ENCODE results near the gene LRRC59. TPM values are rescaled to one million over a fixed set of nuclear protein-coding genes. Genes with fewer than 3 reads are reported as not detected.

Gene LRRC59
- total RNA-seq, 1 experiment from 2014 or later, result 106 TPM

- no peaks in the 10 kb centered on the region for H3K27me3 Mint-ChIP-seq (ENCODE audit: low read depth)
- H3K4me2 ChIP-seq (ENCODE audit: insufficient read depth, insufficient read length, low read length), result no peak overlapping the region
Measured at GRCh38 chr17:50364715-50365114, 32.6 kb downstream of the LRRC59 start.

More at GRCh38 chr17:50364715-50365114, 32.6 kb downstream of the LRRC59 start:
- Histone ChIP-seq H3K4me1 (ENCODE audit: insufficient read depth, low read length) (peaks cover 2% of the 10 kb centered on the region; the same call in 1 of the 2 replicates), H2BK15ac (ENCODE audit: low read depth, low read length) (no peak overlapping the region), H2BK5ac (ENCODE audit: insufficient read length, low read length) (no peak overlapping the region), H3K79me2 (ENCODE audit: insufficient read depth, low read length) (no peaks in the 10 kb centered on the region), H3K27me3 (ENCODE audit: insufficient read depth, low read length) (no peaks in the 10 kb centered on the region), H3K18ac (ENCODE audit: insufficient read length, low read depth, low read length) (no peak overlapping the region), H3K79me1 (ENCODE audit: insufficient read depth, low read depth, low read length, poor library complexity, severe bottlenecking) (no peaks in the 10 kb centered on the region), H2BK120ac (ENCODE audit: low read depth, low read length, poor library complexity, severe bottlenecking) (no peak overlapping the region), H3K4ac (ENCODE audit: low read depth, low read length) (no peak overlapping the region), H3K27ac (ENCODE audit: insufficient read length, low read depth, low read length) (no peak overlapping the region), H3K9ac (ENCODE audit: extremely low read depth, insufficient read length, low read length) (no peak overlapping the region), H2BK20ac (ENCODE audit: low read depth, low read length, poor library complexity, severe bottlenecking) (no peak overlapping the region), H3K56ac (ENCODE audit: insufficient read length, low read depth, low read length) (no peak overlapping the region), H2AK5ac (ENCODE audit: insufficient read length, low read length) (no peak overlapping the region), H3K23me2 (ENCODE audit: insufficient read length, low read depth, low read length, poor library complexity, severe bottlenecking) (no peaks in the 10 kb centered on the region), H4K5ac (ENCODE audit: insufficient read length, low read depth, low read length) (no peak overlapping the region), H4K20me1 (ENCODE audit: control insufficient read depth, insufficient read depth, insufficient read length) (peaks cover 3% of the 10 kb centered on the region), H3K9me3 (ENCODE audit: control insufficient read depth, low read depth, low read length) (no peaks in the 10 kb centered on the region), H2BK12ac (ENCODE audit: insufficient read length, low read depth, low read length) (no peak overlapping the region), H3K23ac (ENCODE audit: insufficient read length, low read depth, low read length) (no peak overlapping the region), H3K14ac (ENCODE audit: insufficient read depth, low read length) (no peak overlapping the region), H3T11ph (ENCODE audit: low read length) (no peak overlapping the region), H2AFZ (ENCODE audit: low read length) (no peak overlapping the region), H4K8ac (replicated peaks; ENCODE audit: insufficient read length, low read depth, low read length) (no peak overlapping the region), H4K91ac (ENCODE audit: insufficient read length, low read depth, low read length) (no peak overlapping the region)
- no CpG with 5 or more reads among the region's 9 CpGs for WGBS (ENCODE audit: extremely low coverage, insufficient read length, low lambda C conversion rate)
- peak overlapping the region in 2 of 3 experiments; percentile 66 to 90; a peak in 3 of 7 replicates for H3K27ac Mint-ChIP-seq
- H3K4me3 Mint-ChIP-seq, result peak overlapping the region in 1 of 2 experiments; percentile 35; a peak in 2 of 5 replicates
- H3K9me3 Mint-ChIP-seq, result no peaks in the 10 kb centered on the region
- TF ChIP-seq, protein P1, sequence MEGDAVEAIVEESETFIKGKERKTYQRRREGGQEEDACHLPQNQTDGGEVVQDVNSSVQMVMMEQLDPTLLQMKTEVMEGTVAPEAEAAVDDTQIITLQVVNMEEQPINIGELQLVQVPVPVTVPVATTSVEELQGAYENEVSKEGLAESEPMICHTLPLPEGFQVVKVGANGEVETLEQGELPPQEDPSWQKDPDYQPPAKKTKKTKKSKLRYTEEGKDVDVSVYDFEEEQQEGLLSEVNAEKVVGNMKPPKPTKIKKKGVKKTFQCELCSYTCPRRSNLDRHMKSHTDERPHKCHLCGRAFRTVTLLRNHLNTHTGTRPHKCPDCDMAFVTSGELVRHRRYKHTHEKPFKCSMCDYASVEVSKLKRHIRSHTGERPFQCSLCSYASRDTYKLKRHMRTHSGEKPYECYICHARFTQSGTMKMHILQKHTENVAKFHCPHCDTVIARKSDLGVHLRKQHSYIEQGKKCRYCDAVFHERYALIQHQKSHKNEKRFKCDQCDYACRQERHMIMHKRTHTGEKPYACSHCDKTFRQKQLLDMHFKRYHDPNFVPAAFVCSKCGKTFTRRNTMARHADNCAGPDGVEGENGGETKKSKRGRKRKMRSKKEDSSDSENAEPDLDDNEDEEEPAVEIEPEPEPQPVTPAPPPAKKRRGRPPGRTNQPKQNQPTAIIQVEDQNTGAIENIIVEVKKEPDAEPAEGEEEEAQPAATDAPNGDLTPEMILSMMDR (conservative IDR thresholded peaks at IDR 0.05), result peak; percentile 26; the same call in 1 of the 3 replicates
- DNase-seq, result peak; percentile 74
- H3K4me1 Mint-ChIP-seq, result peaks cover 38 to 40% of the 10 kb centered on the region in 2 experiments
- peaks cover 13 to 35% (median 34%) of the 10 kb centered on the region in 3 experiments for H3K36me3 Mint-ChIP-seq (ENCODE audit: insufficient read depth in 1 of 3, low read depth in 3 of 3)
